Posterior vena cava (tissue), 2 donors: ENCODE measurements around the gene BEND7. TPM values are rescaled to one million over a fixed set of nuclear protein-coding genes. Genes with fewer than 3 reads are reported as not detected.

Experiments used
- DNase-seq: peaks from one replicate; pipeline ENCODE4 v3.0.0-alpha.2; 2020; ENCODE audit warnings: low spot score
- intact Hi-C, 2 donors: fragments of 100-400 bp; cut with DNase I; formaldehyde crosslinking; loops; one replicate each; pipeline versions ENCODE4 v1.14.1 to v1.14.2; 2022 to 2023
- total RNA-seq, 2 donors: library from RNA; stranded (reverse); fragmentation: NEBNext Ultra II Directional; extraction: Animal tissue kit (Norgen Biotek cat#: 25700); gene quantifications; one replicate each; pipeline ENCODE4 v1.2.1, GENCODE V29; 2021
- donor health status: DM: yes; HTN: yes; CAD: no.
- donor health status: DM: yes; HTN: yes; CAD: no.

The BEND7 gene
- total RNA-seq, 2 donors from 2014 or later: 10.1 to 21.7 TPM

DNA sequence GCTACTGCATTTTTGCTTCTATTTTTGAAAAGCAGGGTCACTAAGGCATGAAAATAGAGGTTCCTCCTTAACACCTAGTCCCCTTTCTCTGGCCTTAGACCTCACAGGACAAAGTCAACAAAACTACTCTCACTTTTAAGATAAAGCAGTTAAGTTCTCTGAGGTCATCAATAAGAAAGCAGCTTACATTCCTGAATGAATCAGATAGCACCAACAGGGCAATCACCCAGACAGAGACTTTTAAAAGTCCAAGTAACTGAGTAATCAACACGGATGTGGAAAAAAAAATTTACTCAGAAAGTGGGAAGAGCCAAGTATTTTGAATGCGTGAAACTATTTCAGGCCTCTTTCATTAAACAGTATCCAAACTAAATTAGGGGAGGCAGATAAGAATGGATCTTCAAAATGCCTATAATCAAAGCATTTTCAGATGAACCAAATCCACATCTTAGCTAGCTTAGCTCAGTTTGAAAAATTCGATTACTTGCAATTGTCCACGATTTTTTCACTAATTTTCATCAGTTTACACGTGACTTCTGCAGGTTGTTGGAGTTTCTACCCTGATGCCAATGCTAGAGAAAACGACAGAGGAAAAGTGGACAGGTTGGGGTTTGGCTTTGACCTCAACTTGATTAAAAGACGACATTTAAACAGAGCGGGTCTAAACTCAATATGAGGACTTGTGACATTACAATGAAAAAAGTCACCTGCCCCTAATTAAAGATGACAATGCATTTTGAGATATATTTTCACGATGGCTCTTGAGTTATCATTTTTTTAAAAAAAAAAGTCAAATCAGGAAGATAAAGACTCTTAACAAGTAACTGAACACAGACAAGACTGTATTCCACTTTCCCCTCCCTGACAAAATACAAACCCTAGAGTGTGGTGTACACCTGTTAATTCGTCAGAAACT, 1.6 kb downstream of the BEND7 start:
- DNase-seq: no peak
- intact Hi-C loops: no loop called here

DNA sequence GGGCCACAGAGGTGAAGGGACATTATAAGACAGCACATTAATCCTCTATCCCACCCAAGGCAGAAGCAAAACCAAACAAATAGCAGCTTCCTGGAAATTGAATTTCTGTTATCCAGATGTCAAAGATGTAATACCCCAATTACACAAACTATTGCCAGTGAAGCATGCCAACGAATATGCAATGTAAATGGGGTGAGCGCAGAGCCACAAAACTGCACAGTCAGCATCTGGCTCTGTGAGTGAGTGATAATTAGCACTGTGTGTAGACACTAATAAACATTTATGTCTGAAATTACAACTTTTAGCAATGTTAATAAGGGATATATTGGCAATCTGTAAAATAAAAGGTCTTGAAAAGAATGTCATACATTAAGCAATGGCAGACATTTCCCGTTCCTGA, 3.2 kb downstream of the BEND7 start:
- DNase-seq: no peak
- intact Hi-C loops: no loop called here

DNA sequence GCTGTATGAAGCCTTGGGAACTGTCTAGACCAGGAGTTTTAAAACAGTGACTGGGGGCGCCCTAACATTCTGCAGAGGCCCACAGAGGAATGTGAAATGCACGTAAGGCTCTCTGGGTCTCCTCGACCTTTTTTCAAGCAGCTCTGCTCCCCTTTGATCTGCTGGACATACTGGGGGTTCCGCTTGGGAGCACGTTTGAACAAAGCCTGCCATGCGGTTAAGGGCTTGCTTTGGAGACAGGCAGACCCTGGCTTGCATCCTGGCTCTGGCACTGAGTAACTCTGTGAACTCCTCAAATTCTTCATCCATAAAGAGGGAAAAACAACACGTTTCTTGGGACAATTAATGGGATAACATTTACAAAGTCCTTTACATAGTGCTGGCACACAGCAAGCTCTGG, 7.8 kb downstream of the BEND7 start:
- intact Hi-C loops: no loop called here
- DNase-seq: no peak

DNA sequence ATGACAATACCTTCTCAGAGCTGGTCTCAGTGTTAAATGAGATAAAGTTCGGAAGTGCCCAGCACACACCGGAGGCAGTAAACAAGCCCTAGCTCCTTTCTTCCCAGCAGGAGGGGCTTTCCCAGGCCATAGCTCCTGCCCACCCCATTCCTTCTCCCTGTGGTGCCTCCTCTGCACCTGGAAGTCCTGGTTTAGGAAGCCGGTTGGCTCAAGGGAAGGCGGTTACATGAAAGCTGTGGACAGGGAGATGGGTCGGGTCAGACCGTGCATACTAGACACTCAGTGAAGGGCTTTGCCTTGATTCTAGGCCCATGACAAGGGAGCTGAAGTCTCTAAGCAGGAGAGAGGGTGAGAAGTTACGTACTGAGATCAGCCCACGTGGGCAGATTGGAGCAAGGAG, 8.6 kb downstream of the BEND7 start:
- intact Hi-C loops: no loop called here
- no peak for DNase-seq

DNA sequence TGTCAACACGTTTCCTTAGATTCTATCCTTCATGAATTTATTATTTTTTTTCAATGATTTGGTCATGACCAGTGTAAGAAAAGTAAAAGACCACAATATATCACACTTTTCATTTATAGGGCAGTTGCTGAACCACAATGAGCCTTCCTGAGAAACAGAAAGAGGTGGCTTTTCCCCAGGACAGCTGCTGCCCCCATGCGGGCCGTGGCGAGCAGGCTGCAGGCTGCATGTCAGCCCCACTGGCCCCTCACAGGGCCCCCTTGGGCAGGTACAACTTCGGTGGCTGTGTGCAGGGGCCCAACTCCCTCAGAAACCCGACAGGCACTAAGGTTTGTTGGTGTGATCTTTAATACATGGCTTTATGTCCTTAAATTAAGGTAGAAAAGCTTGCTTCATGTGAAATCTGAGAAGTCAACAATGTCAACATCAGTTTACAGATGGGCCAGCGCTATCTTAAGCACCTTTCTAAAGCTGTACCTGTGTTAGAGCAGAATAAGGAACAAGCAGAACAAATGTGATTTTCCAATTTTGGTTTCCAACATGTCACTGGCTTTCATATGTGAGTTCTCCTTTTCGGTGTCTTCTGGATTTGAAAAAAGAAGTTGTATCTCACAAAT, 10.6 kb downstream of the BEND7 start:
- intact Hi-C loops: no loop called here
- no peak for DNase-seq

DNA sequence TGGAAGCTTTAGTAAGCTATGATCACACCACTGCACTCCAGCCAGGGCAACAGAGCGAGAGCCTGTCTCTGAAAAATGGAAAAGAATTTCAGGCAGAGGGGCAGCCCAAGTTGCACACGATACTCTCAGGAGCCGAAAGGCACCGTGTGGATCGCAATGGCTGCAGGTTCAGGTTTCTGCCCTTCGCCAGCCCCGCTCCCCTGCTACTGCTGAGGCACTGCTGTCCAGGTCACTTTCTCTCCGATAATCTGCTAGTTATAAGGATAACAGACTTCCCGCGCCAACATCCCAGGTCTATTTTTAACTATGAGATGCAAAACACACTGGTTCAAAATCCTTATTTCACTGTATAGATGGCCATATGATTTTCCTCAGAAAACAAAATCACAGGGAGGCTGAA, 11.1 kb downstream of the BEND7 start:
- intact Hi-C loops: no loop called here
- no peak for DNase-seq

DNA sequence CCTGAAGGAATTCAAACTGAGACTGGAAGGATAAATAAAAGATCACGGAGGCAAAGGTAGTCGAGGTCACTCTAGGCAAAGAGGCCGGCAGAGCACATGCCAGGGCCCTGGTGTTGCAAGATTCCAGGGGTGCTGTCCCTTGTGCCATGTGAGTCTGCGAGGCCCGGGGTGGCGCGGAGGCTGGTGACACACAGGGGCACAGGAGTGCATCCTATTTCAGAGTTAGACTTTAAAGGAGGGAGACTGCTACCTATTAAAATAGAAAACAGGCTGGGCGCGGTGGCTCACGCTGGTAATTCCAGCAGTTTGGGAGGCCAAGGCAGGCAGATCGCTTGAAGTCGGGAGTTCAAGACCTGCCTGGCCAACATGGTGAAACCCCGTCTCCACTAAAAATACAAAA, 12.6 kb downstream of the BEND7 start:
- no peak for DNase-seq
- intact Hi-C loops: no loop called here

DNA sequence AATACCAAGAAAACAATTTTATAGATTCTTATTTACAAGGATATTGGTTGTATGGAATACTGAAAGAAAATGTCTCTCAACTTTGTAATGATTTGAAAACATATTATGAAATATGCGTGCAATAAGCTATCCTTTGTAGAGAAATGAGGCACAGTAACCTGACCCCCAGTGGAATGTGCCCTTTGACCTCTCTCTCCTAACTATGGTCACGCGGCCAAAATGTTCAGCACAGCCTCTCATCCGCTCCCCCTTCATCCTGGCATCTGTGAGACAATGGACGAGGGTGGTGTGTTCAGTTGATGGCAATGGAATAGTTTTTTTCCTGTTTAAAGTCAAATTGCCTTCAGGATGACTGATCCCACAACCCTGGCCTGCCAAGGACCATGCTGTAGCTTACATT, 13.3 kb downstream of the BEND7 start:
- intact Hi-C loops: no loop called here
- DNase-seq: no peak

DNA sequence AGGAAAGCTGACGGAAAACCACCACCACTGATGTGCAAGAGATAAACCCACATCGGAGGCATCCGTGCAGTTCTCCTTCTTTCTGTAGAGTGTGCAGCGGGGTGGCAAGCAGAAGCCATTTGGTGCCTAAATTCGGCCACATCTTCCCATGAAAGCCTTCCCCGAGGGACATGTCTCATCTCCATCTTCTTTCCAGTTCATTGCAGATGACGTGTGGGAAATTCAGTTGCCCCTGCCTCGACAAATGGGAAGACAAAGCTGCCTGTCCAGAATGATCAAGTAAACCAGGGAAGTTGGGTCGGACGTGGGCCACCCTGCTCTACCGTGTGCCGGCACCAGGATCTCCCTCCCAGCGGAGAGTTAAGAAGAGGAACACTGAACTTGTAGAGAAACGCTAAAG, 14.5 kb downstream of the BEND7 start:
- intact Hi-C loops: no loop called here
- DNase-seq: no peak

DNA sequence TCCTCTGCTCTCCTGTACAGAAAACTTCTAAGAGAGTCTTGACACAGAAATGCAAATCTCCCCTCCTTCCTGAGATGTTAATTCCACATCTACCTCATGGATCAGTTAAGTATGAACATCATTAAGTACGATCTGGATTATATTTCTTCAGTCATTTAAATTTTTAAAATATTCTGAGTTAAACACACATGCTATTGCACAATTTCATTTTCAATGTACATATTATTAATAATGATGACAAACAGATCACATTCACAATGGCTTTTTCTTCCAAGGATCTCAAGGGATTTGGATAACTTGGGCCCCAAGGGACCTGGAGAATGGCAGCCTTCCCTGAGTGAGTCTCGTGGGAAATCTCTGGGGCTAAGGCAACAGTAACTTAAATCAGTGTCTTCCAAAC, 16.2 kb downstream of the BEND7 start:
- intact Hi-C loops: no loop called here

DNA sequence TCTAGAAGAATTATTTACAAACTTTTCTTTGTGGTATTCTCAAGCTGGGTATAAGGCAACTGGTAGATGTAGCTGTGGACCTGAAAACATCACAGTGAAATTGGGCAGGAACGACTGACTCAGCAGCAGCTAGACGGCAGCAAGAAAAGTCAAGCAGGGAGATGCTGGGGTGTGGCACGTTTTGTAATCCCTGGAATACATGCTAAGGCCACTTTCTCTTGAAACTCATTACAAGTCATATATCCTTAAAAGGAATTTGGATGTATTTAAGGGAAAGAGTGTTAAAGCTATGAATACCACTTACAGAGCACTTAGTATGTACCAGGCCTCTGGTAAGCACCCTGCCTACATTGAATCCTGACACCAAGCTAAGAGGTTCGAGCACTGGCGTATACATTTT, 17.4 kb downstream of the BEND7 start:
- intact Hi-C loops: no loop called here
- DNase-seq: no peak

More for the DNA sequence above, 16.2 kb downstream of the BEND7 start:
- no peak for DNase-seq

DNA sequence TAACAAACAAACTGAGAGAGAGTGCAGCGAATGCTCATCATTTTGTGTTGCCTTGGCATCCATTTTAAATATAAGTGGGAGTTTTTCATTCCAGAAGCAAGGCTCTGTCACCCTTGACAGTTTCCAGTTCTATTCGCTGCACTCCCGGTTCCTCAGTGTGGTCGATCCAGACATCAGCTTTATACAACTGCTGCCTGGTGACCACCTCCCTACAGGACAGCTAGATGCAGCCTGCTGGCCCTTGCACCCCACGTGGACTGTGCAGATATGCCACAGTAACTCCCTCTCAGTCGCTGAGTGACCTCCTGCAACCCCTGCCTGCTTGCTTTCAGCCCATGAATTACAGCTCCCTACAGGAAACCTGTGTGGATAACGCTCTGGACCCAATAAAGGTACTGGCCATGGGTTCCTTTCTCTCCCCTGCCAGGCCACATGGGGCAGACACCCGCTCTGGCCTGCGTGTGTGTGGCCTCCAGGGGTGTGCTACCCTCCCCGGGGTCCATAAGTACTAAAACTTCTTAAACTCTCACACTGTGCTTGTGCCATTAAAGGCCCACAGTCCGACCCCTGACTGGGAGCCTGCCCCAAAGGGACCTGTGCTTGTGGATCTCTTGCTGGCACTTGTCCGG, 23.6 kb downstream of the BEND7 start:
- intact Hi-C loops: no loop called here
- no peak for DNase-seq

DNA sequence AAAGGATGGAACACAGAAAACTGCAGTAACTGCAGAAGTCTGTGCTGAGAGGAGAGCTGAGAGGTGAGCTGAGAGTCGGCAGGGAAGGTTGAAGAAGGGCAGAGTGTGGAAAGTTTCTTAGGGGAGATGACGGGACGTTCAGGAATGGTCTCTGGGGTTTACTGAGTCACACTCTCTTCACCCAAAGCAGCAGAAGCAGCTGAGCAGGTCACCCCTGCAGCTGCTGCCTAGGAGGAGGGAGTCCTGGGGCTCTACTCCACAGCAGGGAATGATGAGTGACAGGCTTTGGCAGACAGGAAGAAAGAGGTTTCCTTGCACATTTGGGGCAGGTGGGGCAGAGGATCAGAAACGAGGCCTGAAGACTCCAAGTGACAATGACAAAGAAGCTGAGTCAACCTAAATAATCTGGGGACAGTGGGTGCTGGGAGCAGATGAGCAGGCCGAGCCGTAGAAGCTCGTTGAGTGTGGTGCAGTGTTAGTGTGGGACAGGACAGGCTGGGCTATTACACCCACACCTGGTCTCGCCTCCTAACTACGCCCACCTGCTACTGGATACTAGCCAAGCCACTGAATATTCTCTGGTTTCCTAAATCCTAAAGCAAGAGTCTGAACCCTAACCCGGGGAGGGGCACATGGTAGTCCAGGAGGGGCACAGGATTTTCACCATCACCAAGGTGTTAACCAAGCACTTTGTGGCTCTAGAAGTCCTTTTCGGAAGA, 24.9 kb downstream of the BEND7 start:
- DNase-seq: no peak
- intact Hi-C loops: no loop called here

DNA sequence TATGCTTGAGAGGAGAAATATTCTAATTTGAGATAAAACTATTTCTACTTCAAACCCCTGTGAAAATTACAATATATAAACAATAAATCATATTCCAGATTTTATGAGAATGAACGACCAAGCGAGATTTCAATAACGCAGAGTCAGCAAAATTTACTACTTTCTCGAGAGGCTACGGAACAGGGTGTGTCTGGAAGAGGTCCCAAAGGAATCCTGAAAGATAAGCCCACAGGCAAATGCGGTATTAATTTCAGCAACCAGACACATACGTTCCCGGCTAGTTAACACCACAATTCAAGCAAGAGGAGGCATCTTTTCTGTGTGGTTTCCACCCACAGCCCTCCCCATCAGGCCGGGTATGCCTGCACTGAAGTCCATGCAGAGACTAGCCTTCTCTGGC, 26.4 kb downstream of the BEND7 start:
- DNase-seq: no peak
- intact Hi-C loops: no loop called here

DNA sequence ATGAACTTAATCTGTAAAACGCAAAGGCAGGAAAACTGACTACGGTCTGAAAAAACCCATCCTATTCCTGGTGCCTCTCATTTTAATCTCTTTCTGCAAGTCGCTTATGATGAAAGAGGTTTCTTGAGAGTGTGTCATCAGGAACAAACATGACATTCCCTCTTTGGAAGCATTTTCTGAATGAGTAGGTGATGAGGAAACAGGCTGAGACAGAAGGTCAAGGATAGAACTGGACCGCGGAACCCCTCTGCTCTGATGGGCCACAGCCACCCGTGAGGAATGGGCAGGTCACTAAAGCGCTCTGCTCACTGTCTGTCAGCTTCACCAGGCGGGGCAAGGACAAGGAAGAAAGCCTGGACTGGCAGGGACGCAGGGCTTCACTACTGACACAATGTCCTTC, 28.6 kb downstream of the BEND7 start:
- intact Hi-C loops: no loop called here
- no peak for DNase-seq

DNA sequence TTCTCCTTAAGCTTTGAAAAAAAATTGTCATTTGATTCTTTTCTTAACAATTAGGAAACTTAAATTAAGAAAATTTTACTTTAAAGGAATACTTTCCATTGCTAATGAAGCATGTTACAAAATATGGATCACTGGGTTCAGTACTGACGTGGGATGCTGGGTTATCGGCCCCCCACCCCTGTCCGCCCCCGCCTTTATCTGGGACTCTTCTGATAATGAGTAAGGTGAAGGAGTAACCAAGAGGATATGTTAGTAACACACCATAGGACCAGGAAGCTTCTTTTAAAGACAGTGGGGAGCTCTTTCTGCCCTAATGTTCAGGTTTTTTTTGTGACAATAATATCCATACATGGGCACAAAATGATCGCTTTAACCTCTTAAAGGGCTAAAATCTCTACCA, 29.7 kb downstream of the BEND7 start:
- DNase-seq: no peak
- intact Hi-C loops: no loop called here

DNA sequence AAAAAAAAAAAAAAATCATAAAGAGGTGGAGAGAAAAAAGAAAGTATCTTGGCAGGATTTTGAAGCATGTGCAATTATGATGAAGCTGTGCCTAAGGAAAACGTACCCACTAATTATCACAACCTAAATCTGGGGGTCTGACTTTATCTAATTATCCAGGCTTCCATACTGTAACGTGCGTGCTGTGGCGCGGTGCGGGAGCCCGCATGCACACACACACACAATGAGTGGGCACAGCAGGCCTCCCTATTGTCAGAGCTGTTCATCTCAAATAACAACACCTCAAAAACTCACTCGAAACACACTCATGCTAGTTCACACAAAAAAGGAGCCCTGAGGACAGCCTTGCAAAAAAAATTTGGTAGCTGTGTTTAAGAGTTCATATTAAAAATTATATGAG, 31.9 kb downstream of the BEND7 start:
- no peak for DNase-seq
- intact Hi-C loops: no loop called here

DNA sequence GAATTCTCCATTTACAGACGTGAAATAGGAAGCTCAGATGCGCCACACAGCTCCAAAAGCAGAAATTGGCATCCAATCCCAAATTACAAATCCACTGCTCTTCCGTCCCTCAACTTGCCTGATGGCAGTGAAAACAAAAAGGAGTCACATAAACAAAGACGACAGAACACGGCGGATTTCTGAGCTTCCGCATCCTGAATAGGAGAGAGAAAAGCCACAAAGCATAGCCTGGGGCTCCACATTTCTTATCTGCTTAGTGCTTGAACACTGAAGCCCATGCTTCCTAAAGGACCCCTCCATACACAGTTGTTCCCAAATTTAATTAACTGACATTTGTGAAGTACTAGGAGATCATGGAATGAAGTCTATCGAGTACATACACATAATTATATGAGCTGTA, 32.6 kb downstream of the BEND7 start:
- no peak for DNase-seq
- intact Hi-C loops: no loop called here

DNA sequence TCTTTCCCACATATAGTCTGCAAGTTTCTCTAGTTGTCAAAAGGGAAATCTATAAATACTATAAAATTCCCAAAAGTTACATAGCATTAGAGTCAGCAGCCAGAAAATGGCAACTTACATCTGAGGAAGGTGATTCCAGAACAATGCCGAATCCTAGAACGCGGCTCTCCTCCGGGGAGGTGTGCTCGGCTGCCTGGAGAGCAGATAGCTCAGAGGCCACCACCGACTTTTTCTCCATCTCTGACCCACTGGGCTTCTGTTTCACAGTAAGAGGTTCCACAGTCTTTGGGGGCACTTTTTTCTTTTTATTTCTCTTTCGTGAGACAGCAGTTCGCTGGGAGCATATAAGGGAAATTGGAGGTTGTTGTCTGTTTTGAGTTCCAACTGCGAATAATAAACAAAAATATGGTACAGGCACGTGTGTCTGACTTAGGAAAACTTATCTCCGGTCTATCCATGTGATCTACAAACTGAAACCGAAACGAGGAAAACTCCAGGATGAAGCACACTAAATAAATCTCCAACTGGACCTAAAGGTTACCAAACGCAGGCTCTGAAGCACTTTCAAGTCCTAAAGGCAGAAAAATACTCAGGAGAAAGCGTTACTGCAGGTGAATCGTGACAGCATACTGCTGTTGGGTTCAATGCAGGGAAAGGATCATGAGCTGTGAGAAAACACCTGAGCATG, 36.2 kb downstream of the BEND7 start:
- intact Hi-C loops: no loop called here

More for the DNA sequence above, 36.2 kb downstream of the BEND7 start:
- DNase-seq: no peak
